Endothelial cell of umbilical vein (primary cell): Measurements from ENCODE around the gene XIRP1. TPM values are rescaled to one million over a fixed set of nuclear protein-coding genes. Genes with fewer than 3 reads are reported as not detected.

ENCODE experiments used
- BruUV-seq: library from RNA; stranded (reverse); fragments of 400-500 nt; replicated peaks from 2 replicates; lab custom pipeline; 2021; lab: Mats Ljungman, UMichigan
- CTCF ChIA-PET: fragments of 300-600, 350-600 bp; sonication (Branson Sonifier 250); formaldehyde crosslinking; loops from one replicate; lab custom pipeline; 2021; ENCODE audit warnings: antibody characterized with exemption, inconsistent platforms; lab: Charles Lee
- POLR2A ChIA-PET: fragments of 300-600, 350-600 bp; sonication (Branson Sonifier 250); formaldehyde crosslinking; loops from one replicate; lab custom pipeline; 2021; ENCODE audit warnings: antibody characterized with exemption, inconsistent platforms; lab: Charles Lee
- DNase-seq: peaks from one replicate; pipeline ENCODE4 v3.0.0-alpha.2; 2011; ENCODE audit warnings: low read depth, low spot score
- FAIRE-seq: peaks from 2 replicates; lab custom pipeline; 2011; peaks lifted over from hg19 to GRCh38; lab: Jason Lieb, UNC
- H2AFZ ChIP-seq: 2 replicates; pipeline ENCODE4 v1.6.0; 2012; ENCODE audit warnings: low read depth, low read length, control low read depth, inconsistent platforms
- H3K27ac ChIP-seq: 2 replicates; pipeline ENCODE4 v1.5.1; 2011; ENCODE audit warnings: low read depth, mild to moderate bottlenecking, control low read depth, low read length, moderate library complexity; ENCODE audit not compliant: insufficient read depth
- H3K27me3 ChIP-seq, 2 experiments: 2 replicates each; pipeline versions ENCODE4 v1.6.0 to v1.6.1; 2011; ENCODE audit warnings: low read length in 2 of 2, mixed read lengths in 1 of 2; ENCODE audit not compliant: control insufficient read depth in 2 of 2, insufficient read depth in 2 of 2
- H3K36me3 ChIP-seq, 2 experiments: 2 replicates in 1 of 2; 3 replicates in 1 of 2; pipeline ENCODE4 v1.5.1; 2011; ENCODE audit warnings: low read length in 2 of 2, mild to moderate bottlenecking in 1 of 2, moderate library complexity in 1 of 2; ENCODE audit not compliant: control insufficient read depth in 2 of 2, insufficient read depth in 2 of 2; ENCODE audit errors: extremely low read depth in 1 of 2
- H3K4me1 ChIP-seq: 3 replicates; pipeline ENCODE4 v1.5.1; 2011; ENCODE audit warnings: mild to moderate bottlenecking, low read length; ENCODE audit not compliant: control insufficient read depth, insufficient read depth; ENCODE audit errors: extremely low read depth
- H3K4me2 ChIP-seq: 2 replicates; pipeline ENCODE4 v1.6.1; 2011; ENCODE audit warnings: low read length, control low read depth, mixed read lengths; ENCODE audit not compliant: insufficient read depth
- H3K4me3 ChIP-seq, 3 experiments: fragments of 200-600 bp in 1 of 3; sonication (generic), shearing (Covaris generic) in 1 of 3; replicated peaks in 1 of 3; 2 replicates each; pipeline ENCODE4 v1.5.1; 2011 to 2016; ENCODE audit warnings: control low read depth in 3 of 3, low read length in 3 of 3, mild to moderate bottlenecking in 2 of 3, inconsistent platforms in 1 of 3, low read depth in 1 of 3, moderate library complexity in 1 of 3; ENCODE audit not compliant: insufficient read depth in 1 of 3
- H3K79me2 ChIP-seq: 2 replicates; pipeline ENCODE4 v1.6.0; 2012; ENCODE audit warnings: low read length, inconsistent platforms; ENCODE audit not compliant: control insufficient read depth, insufficient read depth
- H3K9ac ChIP-seq: replicated peaks from 2 replicates; pipeline ENCODE3; 2011; ENCODE audit warnings: low read length, control low read depth; ENCODE audit not compliant: insufficient read depth; ENCODE audit errors: extremely low read depth
- H3K9me1 ChIP-seq: replicated peaks from 3 replicates; pipeline ENCODE4 v1.6.0; 2011; ENCODE audit warnings: mild to moderate bottlenecking, low read length; ENCODE audit not compliant: control insufficient read depth, insufficient read depth; ENCODE audit errors: extremely low read depth
- H3K9me3 ChIP-seq: replicated peaks from 2 replicates; pipeline ENCODE4 v1.5.1; 2012; ENCODE audit warnings: low read length, inconsistent platforms; ENCODE audit not compliant: control insufficient read depth, insufficient read depth
- H4K20me1 ChIP-seq: replicated peaks from 2 replicates; pipeline ENCODE3; 2011; ENCODE audit warnings: mild to moderate bottlenecking, low read length; ENCODE audit not compliant: control insufficient read depth, insufficient read depth; ENCODE audit errors: extremely low read depth
- EZH2 ChIP-seq: IDR thresholded peaks from 2 replicates; pipeline ENCODE4 v1.6.1; 2012; ENCODE audit warnings: borderline replicate concordance, low read depth, mild to moderate bottlenecking, moderate library complexity, low read length, inconsistent platforms; ENCODE audit not compliant: severe bottlenecking
- FOS ChIP-seq: IDR thresholded peaks from 2 replicates; pipeline ENCODE4 v1.6.1; 2011; ENCODE audit warnings: mild to moderate bottlenecking, low read length, moderate library complexity, borderline replicate concordance; ENCODE audit not compliant: insufficient read depth
- GATA2 ChIP-seq: IDR thresholded peaks from 2 replicates; pipeline ENCODE4 v1.7.0; 2011; ENCODE audit warnings: low read depth, mild to moderate bottlenecking, moderate library complexity, mixed read lengths, low read length; ENCODE audit not compliant: insufficient read length, insufficient read depth
- JUN ChIP-seq: IDR thresholded peaks from 2 replicates; pipeline ENCODE4 v1.6.1; 2011; ENCODE audit warnings: borderline replicate concordance, low read depth; ENCODE audit not compliant: insufficient read length, insufficient read depth
- MYC ChIP-seq: IDR thresholded peaks from one replicate; pipeline ENCODE4 v1.6.1; 2011; ENCODE audit warnings: mild to moderate bottlenecking, low read depth, low read length
- POLR2A ChIP-seq: IDR thresholded peaks from 2 replicates; pipeline ENCODE4 v1.6.1; 2012; ENCODE audit warnings: low read depth, mild to moderate bottlenecking, control low read depth, low read length
- POLR2AphosphoS5 ChIP-seq: IDR thresholded peaks from 2 replicates; pipeline ENCODE4 v1.6.1; 2012; ENCODE audit warnings: low read depth, mild to moderate bottlenecking, control low read depth, low read length, moderate library complexity; ENCODE audit not compliant: insufficient read depth
- dilution Hi-C: fragments of 300-500 bp; cut with MboI; formaldehyde crosslinking; loops from one replicate; pipeline ENCODE4 v1.15.0; 2019; ENCODE audit warnings: low sequenced_read_pairs; ENCODE audit not compliant: extremely low pct_ligation_motif_present
- intact Hi-C: fragments of 100-400 bp; cut with micrococcal nuclease; formaldehyde crosslinking; loops from one replicate; pipeline ENCODE4 v1.10.0; 2022
- polyA plus RNA-seq, 4 experiments: library from polyadenylated mRNA; depleted of rRNA in 3 of 4; stranded (reverse) in 3 of 4; unstranded in 1 of 4; fragments of >200 nt; gene quantifications; 2 replicates each; pipeline versions ENCODE4 v1.2.1 to v1.2.3, GENCODE V29; 2011 to 2012; ENCODE audit warnings: missing spikeins in 1 of 4
- total RNA-seq: library from RNA; stranded (reverse); gene quantifications from 2 replicates; pipeline ENCODE4 v1.2.3, GENCODE V29; 2021
- TF ChIP-seq, protein P1 (sequence below), 2 donors: IDR thresholded peaks; 1 replicate in 1 of 2; 2 replicates in 1 of 2; pipeline ENCODE4 v1.5.1; 2011; ENCODE audit warnings: low read length in 2 of 2, mild to moderate bottlenecking in 2 of 2, moderate library complexity in 2 of 2, control low read depth in 1 of 2, inconsistent platforms in 1 of 2, low read depth in 1 of 2; ENCODE audit not compliant: insufficient read depth in 1 of 2; ENCODE audit errors: extremely low read depth in 1 of 2
- TF ChIP-seq, protein P2 (sequence below): IDR thresholded peaks from 2 replicates; pipeline ENCODE4 v1.6.1; 2011; ENCODE audit not compliant: insufficient read depth, insufficient read length

Gene XIRP1
- total and polyA plus RNA-seq, 2 donors (not counting 3 experiments of a cell fraction or from before 2014, with no cell fraction given), result not detected

DNA sequence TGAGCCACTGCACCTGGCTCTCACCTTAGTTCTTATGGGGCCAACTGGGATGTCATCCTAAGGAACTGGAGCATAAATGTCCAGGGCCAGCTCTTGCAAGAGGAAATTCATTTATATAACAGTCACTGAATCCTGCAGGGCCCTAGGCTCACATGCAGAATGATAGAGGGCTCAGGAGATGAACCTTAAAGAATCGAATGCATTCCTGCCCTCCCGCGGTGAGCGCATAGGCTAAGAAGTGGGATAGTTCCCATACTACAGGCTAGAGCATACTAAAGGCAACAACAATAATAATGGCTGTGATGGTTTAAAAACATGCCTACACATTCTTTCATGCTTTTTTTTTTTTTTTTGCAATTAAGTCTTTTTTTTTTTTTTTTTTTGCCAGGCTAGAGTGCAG is 21.9 kb downstream of the XIRP1 start:
- Histone ChIP-seq H3K4me3 (no peak overlapping the region), H4K20me1 (no peaks in the 10 kb centered on the region), H3K9me1 (no peaks in the 10 kb centered on the region), H3K9ac (no peak overlapping the region), H3K79me2 (no peaks in the 10 kb centered on the region), H3K27me3 (no peaks in the 10 kb centered on the region), H3K9me3 (no peaks in the 10 kb centered on the region), H3K27ac (no peak overlapping the region), H3K4me2 (no peak overlapping the region), H3K4me1 (peaks cover 27% of the 10 kb centered on the region), H2AFZ (no peak overlapping the region), H3K36me3 (no peaks in the 10 kb centered on the region)
- FAIRE-seq (no peak), DNase-seq (no peak)
- no TSS peak for BruUV-seq
- POLR2A ChIA-PET, result no interaction called here
- intact Hi-C loops (no loop called here), dilution Hi-C loops (no loop called here)
- CTCF ChIA-PET, result interaction anchor here (1.6 to 2.6 kb wide), 2 partner anchors 19 to 118 kb away, joined by 4 to 10 read pairs; no protein-coding TSS in a partner anchor
- TF ChIP-seq, protein P1, sequence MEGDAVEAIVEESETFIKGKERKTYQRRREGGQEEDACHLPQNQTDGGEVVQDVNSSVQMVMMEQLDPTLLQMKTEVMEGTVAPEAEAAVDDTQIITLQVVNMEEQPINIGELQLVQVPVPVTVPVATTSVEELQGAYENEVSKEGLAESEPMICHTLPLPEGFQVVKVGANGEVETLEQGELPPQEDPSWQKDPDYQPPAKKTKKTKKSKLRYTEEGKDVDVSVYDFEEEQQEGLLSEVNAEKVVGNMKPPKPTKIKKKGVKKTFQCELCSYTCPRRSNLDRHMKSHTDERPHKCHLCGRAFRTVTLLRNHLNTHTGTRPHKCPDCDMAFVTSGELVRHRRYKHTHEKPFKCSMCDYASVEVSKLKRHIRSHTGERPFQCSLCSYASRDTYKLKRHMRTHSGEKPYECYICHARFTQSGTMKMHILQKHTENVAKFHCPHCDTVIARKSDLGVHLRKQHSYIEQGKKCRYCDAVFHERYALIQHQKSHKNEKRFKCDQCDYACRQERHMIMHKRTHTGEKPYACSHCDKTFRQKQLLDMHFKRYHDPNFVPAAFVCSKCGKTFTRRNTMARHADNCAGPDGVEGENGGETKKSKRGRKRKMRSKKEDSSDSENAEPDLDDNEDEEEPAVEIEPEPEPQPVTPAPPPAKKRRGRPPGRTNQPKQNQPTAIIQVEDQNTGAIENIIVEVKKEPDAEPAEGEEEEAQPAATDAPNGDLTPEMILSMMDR (IDR thresholded peaks at IDR 0.05; ENCODE audit: extremely low read depth in 1 of 2, insufficient read depth in 1 of 2, low read depth in 1 of 2, low read length in 2 of 2), result no peak
- TF ChIP-seq EZH2 (no peak), POLR2A (no peak), FOS (no peak)

DNA sequence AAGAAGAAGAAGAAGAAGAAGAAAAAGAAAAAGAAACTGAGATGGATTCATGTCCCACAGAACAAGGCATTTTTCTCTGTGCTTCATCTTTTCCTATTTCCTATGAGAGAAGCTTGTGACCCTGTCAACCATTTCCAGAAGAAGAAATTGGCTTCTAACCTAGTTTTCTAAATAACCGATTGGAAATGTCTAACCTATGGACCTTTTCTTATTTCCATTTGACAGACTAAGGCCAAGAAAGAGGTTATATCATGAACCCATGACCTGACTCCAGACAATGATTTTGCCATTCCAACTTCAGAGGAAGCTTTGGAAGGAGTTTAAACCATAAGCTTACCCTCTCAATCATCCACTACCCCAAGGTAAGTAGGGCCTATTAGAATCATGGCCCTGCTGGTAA is 22.7 kb downstream of the XIRP1 start:
- no peak for DNase-seq
- BruUV-seq, result no TSS peak
- no peak overlapping the region for H2AFZ ChIP-seq
- CTCF ChIA-PET, result interaction anchor here (0.8 to 1.6 kb wide), 2 partner anchors 22 to 119 kb away, joined by 4 to 5 read pairs; no protein-coding TSS in a partner anchor
- dilution Hi-C loops, result no loop called here
- H3K27ac ChIP-seq, result no peak overlapping the region
- H3K9ac ChIP-seq, result no peak overlapping the region
- TF ChIP-seq POLR2A, result no peak
- no peak for TF ChIP-seq JUN
- TF ChIP-seq GATA2, result no peak
- no peak for TF ChIP-seq POLR2AphosphoS5
- TF ChIP-seq, protein P1 (IDR thresholded peaks at IDR 0.05; ENCODE audit: extremely low read depth in 1 of 2, insufficient read depth in 1 of 2, low read depth in 1 of 2, low read length in 2 of 2), result no peak
- TF ChIP-seq, protein P2, sequence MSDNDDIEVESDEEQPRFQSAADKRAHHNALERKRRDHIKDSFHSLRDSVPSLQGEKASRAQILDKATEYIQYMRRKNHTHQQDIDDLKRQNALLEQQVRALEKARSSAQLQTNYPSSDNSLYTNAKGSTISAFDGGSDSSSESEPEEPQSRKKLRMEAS, result no peak
- no peak for TF ChIP-seq MYC
- TF ChIP-seq EZH2, result no peak
- TF ChIP-seq FOS, result no peak
- H3K4me3 ChIP-seq, result no peak overlapping the region
- no peak for FAIRE-seq
- H3K9me1 ChIP-seq, result no peaks in the 10 kb centered on the region
- H3K4me1 ChIP-seq, result peaks cover 29% of the 10 kb centered on the region
- POLR2A ChIA-PET, result no interaction called here
- no peaks in the 10 kb centered on the region for H3K27me3 ChIP-seq
- H3K79me2 ChIP-seq, result no peaks in the 10 kb centered on the region
- no peaks in the 10 kb centered on the region for H4K20me1 ChIP-seq
- H3K36me3 ChIP-seq, result no peaks in the 10 kb centered on the region
- H3K9me3 ChIP-seq, result no peaks in the 10 kb centered on the region
- intact Hi-C loops, result no loop called here
- H3K4me2 ChIP-seq, result no peak overlapping the region
